WERI-Rb-1 (cell line): ENCODE measurements around the gene BPHL.

Experiments
- DNase-seq: peaks from one replicate; pipeline ENCODE4 v3.0.0-alpha.2; 2020
- H3K27ac ChIP-seq: fragments of 250-450 bp; sonication (Bioruptor Pico); 2 replicates; pipeline ENCODE4 v1.5.1; 2020; ENCODE audit warnings: mild to moderate bottlenecking, moderate library complexity
- H3K27me3 ChIP-seq: fragments of 250-450 bp; sonication (Bioruptor Pico); 2 replicates; pipeline ENCODE4 v1.5.1; 2021; ENCODE audit warnings: mild to moderate bottlenecking, low read depth, moderate library complexity; ENCODE audit not compliant: insufficient read depth, severe bottlenecking
- H3K36me3 ChIP-seq: fragments of 250-450 bp; sonication (Bioruptor Pico); 2 replicates; pipeline ENCODE4 v1.5.1; 2020; ENCODE audit warnings: mild to moderate bottlenecking, moderate library complexity
- H3K4me3 ChIP-seq: 2 replicates; pipeline ENCODE4 v1.5.1; 2011; ENCODE audit warnings: low read depth, mild to moderate bottlenecking, control low read depth, low read length
- H3K9me3 ChIP-seq: fragments of 250-450 bp; sonication (Bioruptor Pico); 2 replicates; pipeline ENCODE4 v1.5.1; 2021; ENCODE audit warnings: mild to moderate bottlenecking, moderate library complexity; ENCODE audit not compliant: severe bottlenecking
- CTCF ChIP-seq: IDR thresholded peaks from 2 replicates; pipeline ENCODE4 v1.5.1; 2011; ENCODE audit warnings: low read depth, mild to moderate bottlenecking, control low read depth, inconsistent platforms, low read length

Gene BPHL

GRCh38 chr6:3088446-3088845 lies 30.1 kb upstream of the BPHL start:
- no peak for TF ChIP-seq CTCF
- Histone ChIP-seq H3K4me3 (no peak overlapping the region), H3K36me3 (peaks cover 53% of the 10 kb centered on the region), H3K27me3 (no peaks in the 10 kb centered on the region), H3K9me3 (peaks cover 3% of the 10 kb centered on the region), H3K27ac (no peak overlapping the region)
- DNase-seq, result no peak

GRCh38 chr6:3088968-3089367 lies 29.5 kb upstream of the BPHL start:
- DNase-seq, result no peak
- peaks cover 49% of the 10 kb centered on the region for H3K36me3 ChIP-seq
- peaks cover 3% of the 10 kb centered on the region for H3K9me3 ChIP-seq
- H3K4me3 ChIP-seq, result no peak overlapping the region
- no peak for TF ChIP-seq CTCF
- no peaks in the 10 kb centered on the region for H3K27me3 ChIP-seq
- no peak overlapping the region for H3K27ac ChIP-seq

- Histone ChIP-seq H3K27me3 (no peaks in the 10 kb centered on the region), H3K9me3 (peaks cover 3% of the 10 kb centered on the region), H3K4me3 (no peak overlapping the region), H3K36me3 (peaks cover 53% of the 10 kb centered on the region), H3K27ac (no peak overlapping the region; the same call in 1 of the 2 replicates)
- DNase-seq, result peak; percentile 62
- no peak for TF ChIP-seq CTCF
Observed at GRCh38 chr6:3090013-3090412, 28.5 kb upstream of the BPHL start.

DNA sequence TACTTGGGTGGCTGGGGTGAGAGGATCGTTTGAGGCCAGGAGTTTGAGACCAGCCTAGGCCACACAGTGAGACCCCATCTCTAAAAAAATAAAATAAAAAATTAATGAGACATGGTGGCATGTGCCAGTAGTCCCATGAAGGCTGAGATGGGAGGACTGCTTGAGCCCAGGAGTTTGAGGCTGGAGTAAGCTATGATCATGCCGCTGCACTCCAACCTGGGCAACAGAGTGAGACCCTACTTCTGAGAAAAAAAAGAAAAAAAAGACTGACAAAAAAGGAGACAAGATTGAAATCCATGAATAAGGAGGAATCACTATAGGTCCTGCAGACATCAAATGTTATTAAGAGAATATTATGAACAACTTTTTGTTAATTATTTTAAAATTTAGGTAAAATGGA lies 23.7 kb upstream of the BPHL start:
- Histone ChIP-seq H3K27ac (no peak overlapping the region), H3K36me3 (peaks cover 45% of the 10 kb centered on the region), H3K4me3 (no peak overlapping the region), H3K27me3 (no peaks in the 10 kb centered on the region), H3K9me3 (peaks cover 3% of the 10 kb centered on the region)
- DNase-seq, result no peak
- TF ChIP-seq CTCF, result no peak

- DNase-seq, result no peak
- H3K27ac ChIP-seq, result no peak overlapping the region
- no peak for TF ChIP-seq CTCF
- peaks cover 44% of the 10 kb centered on the region for H3K36me3 ChIP-seq
- no peak overlapping the region for H3K4me3 ChIP-seq
- no peaks in the 10 kb centered on the region for H3K27me3 ChIP-seq
- H3K9me3 ChIP-seq, result no peaks in the 10 kb centered on the region
Observed at GRCh38 chr6:3102875-3103274, 15.6 kb upstream of the BPHL start.

DNA sequence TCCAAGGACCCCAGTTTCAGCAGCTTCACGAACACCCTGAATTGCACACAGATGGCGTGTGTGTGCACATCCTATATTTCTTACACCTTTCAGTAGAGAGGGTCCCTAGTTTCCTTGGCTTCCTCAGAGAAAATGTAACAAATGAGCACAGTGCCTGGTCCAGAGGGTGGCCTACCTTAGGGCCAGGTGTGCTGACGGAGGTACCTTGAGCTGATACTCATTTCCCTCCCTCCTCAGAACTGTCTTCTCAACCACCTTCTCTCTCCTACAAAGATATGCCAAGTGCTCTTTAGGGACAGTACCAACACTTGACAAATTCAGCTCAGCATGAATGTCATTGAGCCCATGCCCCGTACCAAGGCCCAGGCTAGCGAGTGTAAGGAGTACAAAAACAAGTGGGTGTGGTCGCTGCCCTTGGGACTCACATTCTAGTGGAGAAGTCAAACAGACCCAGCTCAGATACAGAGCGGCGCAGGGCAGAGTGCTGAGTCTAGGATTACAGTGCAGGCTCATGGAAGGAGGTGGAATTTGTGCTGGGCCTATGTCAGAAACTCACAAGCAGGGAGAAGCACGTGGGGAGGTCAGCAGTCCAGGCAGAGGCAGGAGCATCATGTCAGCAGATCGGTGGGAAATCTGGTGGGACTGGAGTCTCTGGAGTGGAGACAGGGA lies 9.6 kb upstream of the BPHL start:
- DNase-seq, result no peak
- H3K4me3 ChIP-seq, result no peak overlapping the region
- no peaks in the 10 kb centered on the region for H3K9me3 ChIP-seq
- no peak for TF ChIP-seq CTCF
- H3K36me3 ChIP-seq, result peaks cover 69% of the 10 kb centered on the region
- H3K27me3 ChIP-seq, result no peaks in the 10 kb centered on the region
- H3K27ac ChIP-seq, result no peak overlapping the region
